Kidney epithelial cell (primary cell): ENCODE measurements around the gene TEX48. TPM values are rescaled to one million over a fixed set of nuclear protein-coding genes. Genes with fewer than 3 reads are reported as not detected.

ENCODE experiments used
- DNase-seq: peaks from one replicate; pipeline ENCODE4 v3.0.0-alpha.2; 2010; ENCODE audit warnings: low read depth
- H3K27me3 ChIP-seq: 2 replicates; pipeline ENCODE4 v1.6.0; 2011; ENCODE audit warnings: low read length; ENCODE audit not compliant: control insufficient read depth, insufficient read depth
- H3K36me3 ChIP-seq: 2 replicates; pipeline ENCODE4 v1.5.1; 2011; ENCODE audit warnings: low read length; ENCODE audit not compliant: control insufficient read depth, insufficient read depth
- H3K4me3 ChIP-seq: 2 replicates; pipeline ENCODE4 v1.5.1; 2011; ENCODE audit warnings: low read depth, mild to moderate bottlenecking, control low read depth, low read length
- total RNA-seq: library from RNA; depleted of rRNA; stranded (reverse); fragments of >200 nt; gene quantifications from 2 replicates; pipeline ENCODE4 v1.2.3, GENCODE V29; 2015
- TF ChIP-seq, protein P1 (sequence below): IDR thresholded peaks from 2 replicates; pipeline ENCODE4 v1.5.1; 2011; ENCODE audit warnings: mild to moderate bottlenecking, moderate library complexity, low read length, control low read depth, inconsistent platforms; ENCODE audit not compliant: insufficient read depth, poor library complexity, severe bottlenecking

TEX48 gene
- total RNA-seq, 1 donor from 2014 or later: not detected

DNA sequence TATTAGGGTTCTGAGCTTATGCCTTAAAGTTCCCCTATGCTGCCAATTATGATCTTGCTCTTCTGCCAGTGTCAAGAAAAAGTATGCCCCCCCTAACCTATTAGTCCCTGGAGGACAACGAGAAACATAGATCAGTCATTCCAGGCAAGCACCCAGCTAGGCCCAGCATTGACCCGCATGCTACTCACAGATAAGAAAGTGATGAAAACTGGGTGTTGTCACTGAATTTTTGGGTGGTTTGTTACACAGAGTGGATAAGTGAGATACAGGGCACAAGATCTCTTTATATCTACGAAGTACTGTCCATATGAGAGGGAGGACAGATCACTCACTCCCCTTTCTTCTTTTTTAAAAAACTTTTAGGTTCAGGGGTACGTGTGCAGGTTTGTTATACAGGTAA is 6.4 kb upstream of the TEX48 start:
- DNase-seq: no peak
- H3K27me3 ChIP-seq: no peaks in the 10 kb centered on the region
- TF ChIP-seq, protein P1, sequence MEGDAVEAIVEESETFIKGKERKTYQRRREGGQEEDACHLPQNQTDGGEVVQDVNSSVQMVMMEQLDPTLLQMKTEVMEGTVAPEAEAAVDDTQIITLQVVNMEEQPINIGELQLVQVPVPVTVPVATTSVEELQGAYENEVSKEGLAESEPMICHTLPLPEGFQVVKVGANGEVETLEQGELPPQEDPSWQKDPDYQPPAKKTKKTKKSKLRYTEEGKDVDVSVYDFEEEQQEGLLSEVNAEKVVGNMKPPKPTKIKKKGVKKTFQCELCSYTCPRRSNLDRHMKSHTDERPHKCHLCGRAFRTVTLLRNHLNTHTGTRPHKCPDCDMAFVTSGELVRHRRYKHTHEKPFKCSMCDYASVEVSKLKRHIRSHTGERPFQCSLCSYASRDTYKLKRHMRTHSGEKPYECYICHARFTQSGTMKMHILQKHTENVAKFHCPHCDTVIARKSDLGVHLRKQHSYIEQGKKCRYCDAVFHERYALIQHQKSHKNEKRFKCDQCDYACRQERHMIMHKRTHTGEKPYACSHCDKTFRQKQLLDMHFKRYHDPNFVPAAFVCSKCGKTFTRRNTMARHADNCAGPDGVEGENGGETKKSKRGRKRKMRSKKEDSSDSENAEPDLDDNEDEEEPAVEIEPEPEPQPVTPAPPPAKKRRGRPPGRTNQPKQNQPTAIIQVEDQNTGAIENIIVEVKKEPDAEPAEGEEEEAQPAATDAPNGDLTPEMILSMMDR: no peak
- H3K4me3 ChIP-seq: no peak overlapping the region
- no peaks in the 10 kb centered on the region for H3K36me3 ChIP-seq

DNA sequence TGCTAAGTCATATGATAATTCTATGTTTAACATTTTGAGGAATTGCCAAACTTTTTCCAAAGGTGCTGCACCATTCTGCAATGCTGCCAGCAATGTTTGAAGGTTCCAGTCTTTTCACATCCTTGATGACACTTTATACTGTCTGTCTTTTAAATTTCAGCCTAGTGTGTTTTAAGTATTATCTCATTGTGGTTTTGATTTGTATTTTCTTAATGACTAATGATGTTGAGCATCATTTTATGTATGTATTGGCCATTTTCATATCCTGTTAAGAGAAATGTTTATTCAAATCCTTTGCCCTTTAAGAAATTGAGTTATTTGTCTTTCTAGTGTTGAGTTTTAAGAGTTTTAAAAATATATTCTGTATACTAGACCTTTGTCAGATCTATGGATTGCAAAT is 5.0 kb upstream of the TEX48 start:
- no peaks in the 10 kb centered on the region for H3K36me3 ChIP-seq
- DNase-seq: no peak
- TF ChIP-seq, protein P1: no peak
- no peaks in the 10 kb centered on the region for H3K27me3 ChIP-seq
- no peak overlapping the region for H3K4me3 ChIP-seq

DNA sequence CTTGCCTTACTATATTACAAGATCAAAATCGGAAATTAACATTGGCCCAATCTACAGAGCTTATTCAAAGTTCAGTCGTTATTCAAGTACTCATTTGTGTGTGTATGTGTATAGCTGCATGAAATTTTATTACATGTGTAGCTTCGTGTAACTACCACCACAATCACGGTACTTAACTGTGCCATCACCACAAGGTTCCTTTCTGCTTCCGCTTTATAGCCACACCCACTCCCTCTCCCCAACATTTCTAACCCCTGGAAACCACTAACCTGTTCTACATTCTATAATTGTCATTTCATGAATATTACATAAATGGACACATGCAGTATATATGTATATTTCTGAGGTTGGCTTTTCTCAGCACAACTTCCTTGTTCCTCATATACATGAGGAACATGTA is 4.0 kb upstream of the TEX48 start:
- no peaks in the 10 kb centered on the region for H3K27me3 ChIP-seq
- DNase-seq: no peak
- no peaks in the 10 kb centered on the region for H3K36me3 ChIP-seq
- no peak overlapping the region for H3K4me3 ChIP-seq
- TF ChIP-seq, protein P1: no peak

DNA sequence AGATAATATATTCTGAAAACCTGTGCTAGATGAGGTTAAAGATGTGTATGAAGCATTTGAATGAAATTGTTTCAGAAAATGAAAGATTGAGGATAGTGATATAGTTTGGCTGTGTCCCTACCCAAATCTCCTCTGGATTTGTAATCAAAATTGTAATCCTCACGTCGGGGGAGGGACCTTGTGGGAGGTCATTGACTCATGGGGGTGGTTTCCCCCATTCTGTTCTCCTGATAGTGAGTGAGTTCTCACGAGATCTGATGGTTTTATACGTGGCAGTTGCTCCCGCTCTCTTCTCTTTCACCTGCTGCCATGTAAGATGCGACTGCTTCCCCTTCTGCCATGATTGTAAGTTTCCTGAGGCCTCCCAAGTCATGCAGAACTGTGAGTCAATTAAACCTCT is 2.0 kb upstream of the TEX48 start:
- DNase-seq: no peak
- TF ChIP-seq, protein P1: no peak
- Histone ChIP-seq H3K27me3 (no peaks in the 10 kb centered on the region), H3K4me3 (no peak overlapping the region), H3K36me3 (no peaks in the 10 kb centered on the region)

DNA sequence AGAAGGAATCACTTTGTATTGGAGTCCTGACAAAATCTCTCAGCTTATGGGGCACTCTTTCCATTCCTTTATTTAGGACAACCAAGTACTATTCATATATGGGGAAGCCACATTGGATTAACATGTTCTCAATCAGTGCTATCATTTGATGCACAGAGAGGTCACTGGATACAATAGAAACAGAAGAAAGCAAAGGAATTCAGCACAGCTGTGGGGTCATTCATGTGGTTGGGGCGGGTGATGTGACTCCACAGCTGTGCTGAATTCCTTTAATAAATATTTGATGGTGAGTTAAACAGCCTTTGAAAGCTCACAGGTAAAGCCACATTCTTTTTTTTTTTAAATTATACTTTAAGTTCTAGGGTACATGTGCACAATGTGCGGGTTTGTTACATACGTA is 854 bp upstream of the TEX48 start:
- no peaks in the 10 kb centered on the region for H3K36me3 ChIP-seq
- no peaks in the 10 kb centered on the region for H3K27me3 ChIP-seq
- no peak for DNase-seq
- no peak overlapping the region for H3K4me3 ChIP-seq
- TF ChIP-seq, protein P1: no peak

DNA sequence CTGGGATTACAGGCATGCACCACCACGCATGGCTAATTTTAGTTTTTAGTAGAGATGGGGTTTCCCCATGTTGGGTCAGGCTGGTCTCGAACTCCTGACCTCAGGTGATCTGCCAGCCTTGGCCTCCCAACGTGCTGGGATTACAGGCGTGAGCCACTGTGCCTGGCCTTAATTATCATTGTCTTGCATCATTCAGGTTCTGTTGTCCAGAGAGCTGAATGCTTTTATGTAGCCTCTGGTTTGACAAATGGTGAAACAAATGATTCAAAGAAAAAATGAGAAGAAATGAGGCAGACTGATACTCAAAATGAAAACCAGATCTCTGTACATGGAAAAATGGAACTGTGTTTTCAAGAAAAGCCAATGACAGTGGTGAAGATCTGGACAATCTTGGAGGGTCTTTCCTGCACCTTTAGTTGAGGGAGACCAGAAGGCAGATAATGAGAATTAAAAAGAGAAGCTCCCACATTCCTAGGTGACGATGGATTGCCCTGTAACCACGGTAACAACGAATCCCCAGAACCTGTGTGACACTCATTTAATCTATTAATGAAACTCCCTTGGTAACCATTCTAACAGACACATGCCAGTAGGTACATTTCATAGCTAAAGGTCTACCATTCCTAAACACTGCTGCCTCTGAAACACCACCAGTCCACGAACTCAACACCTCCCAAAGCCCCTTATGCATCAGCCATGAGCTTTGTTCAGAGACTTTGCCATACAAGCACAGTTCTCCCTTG is 1.6 kb downstream of the TEX48 start:
- DNase-seq: no peak
- TF ChIP-seq, protein P1: no peak
- H3K36me3 ChIP-seq: no peaks in the 10 kb centered on the region
- H3K4me3 ChIP-seq: no peak overlapping the region
- H3K27me3 ChIP-seq: no peaks in the 10 kb centered on the region
